HG02885 (cell line): Measurements from ENCODE around the gene AHR.

Source experiments
- ATAC-seq: cut with Tn5 transposase; IDR thresholded peaks from one replicate; pipeline ENCODE4 v1.9.1; 2021; ENCODE audit warnings: mild to moderate bottlenecking; ENCODE audit not compliant: unreplicated experiment, poor library complexity

The AHR gene

DNA sequence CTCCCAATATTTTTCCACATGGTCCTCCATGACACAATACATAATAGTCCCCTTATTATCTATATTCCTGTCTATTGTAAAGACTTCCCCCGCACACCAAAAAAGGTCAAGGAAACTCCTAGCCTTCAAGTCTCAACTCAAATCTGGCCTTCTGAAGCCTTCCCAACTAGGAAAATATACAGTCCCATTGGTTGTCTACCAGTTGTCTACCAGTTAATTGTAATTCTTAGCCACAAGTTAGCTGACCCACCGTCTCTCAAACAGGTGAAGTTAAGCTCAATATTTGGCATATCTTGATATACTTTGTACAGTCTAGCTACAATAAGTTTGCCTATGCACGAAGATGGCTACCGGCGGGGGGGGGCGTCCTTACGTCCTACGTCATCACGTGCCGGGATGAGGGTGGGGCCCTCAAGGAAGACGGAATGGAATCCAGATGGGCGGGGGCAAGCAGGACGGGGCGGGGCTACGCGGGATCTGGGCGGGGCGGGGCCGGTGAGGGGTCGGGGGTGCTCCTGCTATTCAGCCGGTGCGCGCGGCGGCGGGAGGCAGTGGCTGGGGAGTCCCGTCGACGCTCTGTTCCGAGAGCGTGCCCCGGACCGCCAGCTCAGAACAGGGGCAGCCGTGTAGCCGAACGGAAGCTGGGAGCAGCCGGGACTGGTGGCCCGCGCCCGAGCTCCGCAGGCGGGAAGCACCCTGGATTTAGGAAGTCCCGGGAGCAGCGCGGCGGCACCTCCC is at the start of gene AHR:
AHR (plus strand) TSS at position 551 of the 738 bp plus-strand sequence. CDS start 613 bp downstream, outside the sequence.
- peak; percentile 60 for ATAC-seq

DNA sequence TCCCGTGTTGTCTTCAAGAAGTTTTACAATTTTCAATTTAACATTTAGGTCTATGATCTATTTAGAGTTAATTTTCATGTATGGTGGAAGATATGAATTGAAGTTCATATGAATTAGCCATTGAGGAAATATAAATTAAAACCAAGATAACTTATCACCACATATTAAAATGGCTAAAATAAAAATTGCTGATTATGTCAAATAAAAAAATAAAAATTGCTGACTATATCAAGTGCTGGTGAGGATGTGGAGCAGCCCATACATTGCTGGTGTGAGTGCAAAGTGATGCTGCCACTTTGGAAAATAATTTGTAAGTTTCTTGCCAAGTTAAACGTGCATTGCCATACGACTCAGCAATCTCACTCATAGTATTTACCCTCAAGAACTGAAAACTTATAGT is 44.6 kb upstream of the AHR start:
- no peak for ATAC-seq

DNA sequence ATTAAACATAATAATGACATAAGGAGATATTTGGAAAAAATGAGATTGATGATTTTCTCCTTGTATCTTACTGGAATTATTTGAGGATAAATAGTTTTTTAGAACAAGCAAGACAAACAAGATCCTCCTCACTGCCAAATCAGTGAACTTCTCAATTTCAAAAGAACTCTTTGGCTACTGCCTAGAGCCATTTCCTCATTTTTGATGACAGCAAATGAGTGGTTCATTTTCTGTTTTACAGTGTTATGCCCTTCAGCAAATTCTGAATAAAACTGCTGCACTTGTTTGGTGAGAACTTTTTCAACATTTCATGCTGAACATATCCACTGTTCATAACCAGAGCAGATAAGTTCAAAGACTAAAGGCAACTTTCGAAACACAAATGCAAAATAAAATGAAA is 42.5 kb upstream of the AHR start:
- ATAC-seq = no peak

DNA sequence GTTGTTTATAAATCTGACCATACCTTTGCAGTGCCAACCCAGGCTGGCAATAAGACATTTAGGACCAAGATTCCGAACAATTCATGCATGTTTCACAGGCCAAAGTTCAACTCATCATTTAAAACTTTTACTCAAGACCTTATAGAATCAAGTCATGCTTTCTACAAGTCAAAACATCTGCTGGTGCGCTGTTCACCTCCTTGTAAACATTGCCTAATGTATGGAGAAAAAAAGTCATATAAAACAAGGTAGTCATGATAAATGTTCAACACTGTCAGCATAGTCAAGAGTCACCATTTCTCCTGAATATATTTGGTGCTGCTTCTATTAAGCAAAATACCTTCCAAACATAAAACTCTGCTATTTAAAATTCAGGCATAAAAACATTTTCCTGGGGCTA is 42.1 kb upstream of the AHR start:
- ATAC-seq = no peak

DNA sequence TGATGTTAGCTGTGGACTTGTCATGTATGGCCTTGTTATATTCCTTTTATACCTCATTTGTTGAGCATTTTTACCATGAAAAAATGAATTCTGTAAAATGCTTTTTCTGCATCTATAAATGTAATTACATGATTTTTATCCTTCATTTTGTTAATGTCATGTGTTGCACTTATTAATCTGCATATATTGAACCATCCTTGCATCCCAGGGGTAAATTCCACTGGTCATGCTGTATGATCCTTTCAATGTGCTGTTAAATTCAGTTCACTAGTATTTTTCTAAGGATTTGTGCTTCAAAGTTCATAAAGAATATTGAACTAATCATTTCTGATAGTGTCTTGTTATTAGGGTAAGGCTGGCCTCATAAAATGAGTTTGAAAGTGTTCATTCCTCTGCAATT is 31.9 kb upstream of the AHR start:
- no peak for ATAC-seq

DNA sequence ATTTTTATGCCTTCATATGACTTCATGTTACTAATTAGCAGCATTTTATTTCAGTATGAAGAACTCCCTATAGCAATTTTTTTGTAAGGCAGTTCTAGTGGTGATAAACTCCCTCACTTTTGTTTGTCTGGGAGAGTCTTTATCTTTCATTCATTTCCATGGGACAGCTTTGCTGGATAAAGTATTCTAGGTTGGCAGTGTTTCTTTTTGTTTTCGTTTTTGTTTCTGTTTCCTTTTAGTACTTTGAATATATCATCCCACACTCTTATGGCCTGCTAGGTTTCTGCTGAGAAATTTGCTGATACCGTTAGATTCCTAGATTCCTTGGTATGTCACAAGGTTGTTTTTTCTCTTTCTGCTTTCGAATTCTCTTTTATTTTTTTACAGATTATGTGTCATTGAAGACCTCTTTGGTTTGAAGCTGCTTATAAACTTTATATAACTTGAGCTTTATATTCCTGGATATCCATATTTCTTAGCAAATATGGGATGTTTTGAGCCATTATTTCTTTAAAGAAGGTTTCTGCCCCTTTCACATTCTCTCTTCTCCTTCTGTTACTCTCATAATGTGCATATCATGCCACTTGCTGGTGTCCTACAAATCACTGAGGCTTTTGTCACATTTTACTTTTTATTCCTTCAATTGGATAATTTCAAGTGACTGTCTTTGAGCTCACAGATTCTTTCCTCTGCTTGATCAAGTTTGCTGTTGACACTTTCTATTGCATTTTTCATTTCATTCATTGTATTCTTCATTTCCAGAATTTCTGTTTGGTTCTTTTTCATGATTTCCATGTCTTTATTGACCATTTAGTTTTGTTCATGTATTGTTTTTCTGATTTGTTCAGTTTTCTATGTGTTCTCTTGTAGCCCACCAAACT is 28.9 kb upstream of the AHR start:
- ATAC-seq = no peak

DNA sequence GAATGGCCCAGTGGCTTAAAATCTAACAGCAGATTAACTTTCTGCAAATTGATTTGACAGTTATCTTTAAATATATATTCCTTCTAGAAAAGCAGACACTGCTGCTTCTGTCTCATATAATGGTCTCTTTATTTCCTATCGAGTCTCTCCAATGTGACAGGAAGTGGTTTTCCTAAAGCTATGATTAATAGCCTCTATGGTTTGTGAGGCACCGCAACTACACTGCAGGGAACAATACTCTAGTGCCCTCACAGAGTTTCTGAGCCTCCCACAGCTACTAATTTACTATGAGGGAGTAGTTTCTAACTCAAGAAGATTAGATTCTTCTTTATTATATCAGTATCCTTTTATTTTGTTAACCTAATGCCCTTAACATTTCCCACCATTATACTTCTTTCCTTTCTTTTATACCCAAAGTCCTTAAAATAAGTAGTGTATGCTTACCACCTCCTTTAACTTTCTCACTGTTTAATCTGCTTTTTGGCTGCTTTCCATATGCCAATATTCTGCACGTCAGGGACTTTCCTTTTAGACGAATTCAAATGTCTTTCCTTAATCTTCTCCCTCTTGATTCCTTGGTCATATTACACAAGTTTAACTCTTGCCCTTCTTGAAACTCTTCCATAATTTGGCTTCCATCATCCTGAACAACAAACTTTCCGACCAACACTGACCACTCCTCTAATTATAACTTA is 23.8 kb upstream of the AHR start:
- no peak for ATAC-seq

DNA sequence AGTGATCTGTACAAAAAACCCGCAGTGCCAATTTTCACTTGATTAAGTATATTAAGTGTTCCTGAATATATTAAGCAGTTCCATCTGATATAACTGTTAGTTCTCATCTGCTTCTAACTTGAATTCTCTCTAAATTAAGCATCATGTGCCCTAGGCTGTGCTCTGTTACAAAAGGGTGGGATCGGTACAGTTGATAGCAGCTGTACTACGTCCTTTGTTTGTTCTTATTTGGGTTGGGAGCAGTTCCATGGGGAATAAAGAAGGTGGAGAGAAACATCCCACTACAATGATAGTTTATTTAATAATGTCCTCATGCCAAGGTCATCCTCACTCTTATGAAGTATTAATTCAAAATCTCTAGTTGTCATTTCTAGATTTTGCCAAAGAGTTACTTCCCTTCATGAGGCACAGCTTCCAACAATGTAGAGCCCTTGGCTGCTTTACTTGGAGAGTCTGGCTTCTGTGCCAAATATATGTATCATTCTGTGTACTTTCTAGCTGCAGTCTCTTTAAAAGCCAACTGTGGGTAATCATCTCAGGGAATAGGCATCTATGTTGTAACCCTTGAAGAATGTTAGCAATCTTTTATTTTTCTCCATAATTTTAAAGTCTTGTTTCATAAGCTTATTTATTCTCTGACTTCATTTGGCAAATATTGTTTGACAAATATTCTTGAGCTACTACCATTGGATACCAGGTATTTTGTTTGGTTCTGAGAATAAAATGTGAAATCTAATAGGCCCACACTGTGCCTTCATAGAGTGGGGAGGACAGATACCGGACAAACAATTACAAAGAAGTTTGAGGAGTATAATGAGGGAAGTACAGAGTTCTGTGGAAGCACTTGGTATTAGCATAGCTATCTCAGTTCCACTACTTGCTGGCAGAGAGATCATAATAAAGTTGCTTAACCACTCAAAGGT is 22.4 kb upstream of the AHR start:
- ATAC-seq = no peak

DNA sequence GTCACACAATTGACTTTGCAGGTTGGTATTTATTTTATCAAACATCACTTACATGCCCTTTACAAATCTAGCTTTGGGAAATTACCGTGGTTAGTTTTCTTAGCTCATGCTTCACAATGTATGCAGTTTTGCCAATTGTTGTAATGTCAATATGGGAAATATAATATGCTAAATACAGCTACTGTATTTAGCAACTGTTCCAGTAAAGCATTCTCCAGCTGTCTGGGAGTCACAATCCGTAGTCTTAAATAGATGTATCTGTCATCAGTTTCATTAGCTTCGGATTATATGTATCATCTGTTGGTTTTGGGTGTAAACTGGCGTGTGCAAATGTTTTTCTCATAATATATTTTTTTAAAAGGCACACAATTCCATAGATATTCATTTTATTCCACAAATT is 19.4 kb upstream of the AHR start:
- no peak for ATAC-seq

DNA sequence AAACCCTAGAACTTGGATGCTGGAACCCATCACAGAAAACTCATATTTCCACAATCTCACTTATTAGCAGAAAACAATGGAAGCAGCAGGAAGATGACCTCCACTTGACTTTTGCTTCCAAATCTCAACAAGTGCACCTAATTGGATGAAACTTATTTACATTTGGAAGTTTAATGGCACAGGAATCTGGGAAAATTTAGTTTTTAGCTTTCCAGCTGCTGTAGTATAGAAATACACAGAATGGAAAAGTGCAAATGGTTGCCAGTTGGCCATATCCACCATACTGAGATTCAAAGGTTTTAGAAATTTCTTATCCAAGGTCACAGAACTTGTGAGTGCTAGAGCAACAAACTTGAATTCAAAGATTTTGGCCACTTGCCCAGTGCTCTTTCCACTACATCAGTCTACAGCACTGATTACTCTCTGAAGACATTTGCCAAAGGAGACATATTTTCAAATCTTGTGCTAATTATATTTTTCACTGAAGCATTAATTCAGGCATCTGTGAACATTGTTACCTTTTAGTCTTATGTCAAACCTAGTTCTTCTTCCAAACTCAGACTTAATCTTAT is 9.3 kb upstream of the AHR start:
- ATAC-seq = no peak

DNA sequence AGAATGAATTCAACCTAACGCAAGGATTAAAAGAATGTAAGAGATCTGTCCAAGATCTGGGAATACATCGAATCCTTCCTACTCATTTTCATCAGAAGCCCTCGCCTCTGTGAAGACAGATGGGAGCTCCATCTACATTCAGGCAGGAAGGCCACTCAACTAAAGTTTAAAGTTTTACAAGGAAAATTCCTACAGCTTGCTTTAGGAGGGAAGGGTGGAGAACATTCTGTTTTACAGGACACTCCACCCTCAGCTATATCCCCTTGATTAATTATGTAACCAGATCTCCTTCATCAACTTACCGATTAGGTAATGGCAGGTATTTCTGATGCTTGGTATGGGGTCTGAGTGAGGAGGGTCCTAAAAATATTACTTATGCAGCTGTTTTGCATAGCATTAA is 5.6 kb upstream of the AHR start:
- ATAC-seq = no peak

DNA sequence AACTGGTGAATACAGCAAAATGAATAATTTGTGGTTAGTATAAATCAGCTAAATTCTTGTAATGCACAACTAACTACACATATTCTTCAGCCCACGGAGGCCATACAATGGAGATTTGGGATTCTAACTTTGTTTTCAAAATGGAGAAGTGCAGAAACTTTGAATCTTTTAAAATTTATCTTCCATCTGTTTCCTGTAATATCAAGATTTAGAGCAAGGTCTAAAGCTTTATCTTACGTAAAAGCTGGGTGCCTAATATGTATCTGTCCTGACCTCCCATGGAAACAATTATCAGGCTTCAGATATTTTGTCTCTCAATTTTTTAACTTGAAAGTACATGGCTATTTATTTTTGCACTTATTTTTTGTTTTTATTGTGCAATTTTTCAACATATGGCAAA is 5.0 kb upstream of the AHR start:
- ATAC-seq = no peak

DNA sequence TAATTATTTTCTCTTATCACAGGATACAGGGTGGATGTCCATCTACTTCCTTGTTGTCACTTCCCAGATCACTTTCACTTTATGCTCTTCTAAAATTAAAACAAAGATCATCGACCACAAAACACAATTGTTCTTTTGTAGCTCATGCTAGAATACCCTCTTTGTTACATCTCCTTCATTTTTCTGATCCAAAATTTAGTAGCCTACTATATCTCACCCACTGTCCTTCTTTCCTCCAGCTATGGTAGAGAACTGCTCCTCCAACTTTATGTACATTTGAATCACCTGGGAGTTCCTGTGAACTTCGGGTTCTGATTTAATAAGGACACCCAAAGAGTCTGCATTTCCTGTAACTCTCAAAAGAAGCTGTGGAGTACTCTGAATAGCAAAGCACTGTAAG is 1.2 kb upstream of the AHR start:
- no peak for ATAC-seq

DNA sequence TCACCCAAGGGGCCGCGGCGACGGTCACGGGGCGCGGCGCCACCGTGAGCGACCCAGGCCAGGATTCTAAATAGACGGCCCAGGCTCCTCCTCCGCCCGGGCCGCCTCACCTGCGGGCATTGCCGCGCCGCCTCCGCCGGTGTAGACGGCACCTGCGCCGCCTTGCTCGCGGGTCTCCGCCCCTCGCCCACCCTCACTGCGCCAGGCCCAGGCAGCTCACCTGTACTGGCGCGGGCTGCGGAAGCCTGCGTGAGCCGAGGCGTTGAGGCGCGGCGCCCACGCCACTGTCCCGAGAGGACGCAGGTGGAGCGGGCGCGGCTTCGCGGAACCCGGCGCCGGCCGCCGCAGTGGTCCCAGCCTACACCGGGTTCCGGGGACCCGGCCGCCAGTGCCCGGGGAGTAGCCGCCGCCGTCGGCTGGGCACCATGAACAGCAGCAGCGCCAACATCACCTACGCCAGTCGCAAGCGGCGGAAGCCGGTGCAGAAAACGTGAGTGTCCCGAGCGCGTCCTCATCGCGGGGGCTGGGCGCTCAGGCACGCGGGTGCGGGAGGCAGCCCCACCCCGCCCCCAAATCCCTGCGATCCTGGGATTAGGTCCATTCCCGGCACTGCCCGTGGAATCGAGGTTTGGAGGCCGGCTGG is 509 bp downstream of the AHR start:
- ATAC-seq = peak; percentile 35

DNA sequence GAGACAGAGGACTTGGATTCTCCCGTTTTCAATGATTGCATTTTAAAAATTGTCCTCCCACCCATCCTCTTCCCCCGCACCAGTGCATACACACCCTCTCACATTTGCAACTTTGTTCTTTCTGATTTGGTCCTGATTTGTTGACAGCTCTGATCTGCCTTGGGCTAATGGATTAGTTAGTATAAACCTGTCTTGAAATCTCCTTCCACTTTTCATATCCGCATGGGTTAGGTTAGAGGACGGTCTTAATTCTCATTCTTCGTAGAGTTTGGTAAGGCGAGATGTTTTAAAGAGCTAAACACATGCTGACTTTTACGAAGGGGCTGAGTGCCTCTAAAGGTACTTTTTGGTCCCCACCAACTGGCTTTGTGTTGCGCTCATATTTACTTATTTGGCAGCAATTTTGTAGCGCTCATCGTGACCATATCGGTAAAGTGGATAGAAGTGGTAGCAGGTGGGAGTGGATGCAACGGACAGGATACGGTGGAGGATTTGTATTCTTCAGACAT is 1.1 kb downstream of the AHR start:
- peak; percentile 6 for ATAC-seq

DNA sequence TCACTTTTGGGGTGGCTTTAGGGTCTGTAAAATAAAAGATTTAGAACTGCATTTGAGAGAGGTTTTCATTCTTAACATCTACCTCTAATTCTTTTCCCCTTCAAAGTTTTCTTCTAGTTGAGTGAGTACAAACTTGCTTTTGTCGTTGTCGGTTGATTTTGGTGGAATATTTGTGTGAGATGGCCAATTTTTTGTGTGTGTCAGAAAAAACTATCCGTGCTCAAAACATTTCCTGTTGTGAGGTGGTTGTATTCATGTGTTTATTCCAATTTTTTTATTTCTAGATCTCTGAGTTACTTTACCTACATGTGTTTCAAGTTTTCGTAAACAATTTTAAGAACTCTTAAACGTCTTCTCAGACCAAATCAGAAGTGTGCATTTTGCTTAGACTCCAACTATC is 1.6 kb downstream of the AHR start:
- ATAC-seq = no peak

DNA sequence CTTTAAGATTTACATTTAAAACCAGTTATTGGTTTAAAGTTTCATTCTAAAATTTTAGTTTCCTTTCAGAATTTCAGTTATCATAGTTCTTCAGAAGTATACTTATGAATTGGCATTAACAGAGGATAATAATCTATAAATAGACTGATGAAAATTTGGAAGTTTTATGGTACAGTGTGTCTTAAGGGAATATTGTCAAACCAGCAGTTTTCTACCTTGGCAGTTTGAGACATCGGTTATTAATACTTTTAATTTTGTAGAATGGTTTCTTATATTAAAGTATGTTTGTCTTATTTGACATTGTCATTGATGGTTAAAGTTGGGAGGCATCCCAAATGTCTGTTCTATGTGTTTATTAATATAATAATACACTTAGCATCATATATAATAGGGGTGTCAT is 2.0 kb downstream of the AHR start:
- ATAC-seq = no peak

DNA sequence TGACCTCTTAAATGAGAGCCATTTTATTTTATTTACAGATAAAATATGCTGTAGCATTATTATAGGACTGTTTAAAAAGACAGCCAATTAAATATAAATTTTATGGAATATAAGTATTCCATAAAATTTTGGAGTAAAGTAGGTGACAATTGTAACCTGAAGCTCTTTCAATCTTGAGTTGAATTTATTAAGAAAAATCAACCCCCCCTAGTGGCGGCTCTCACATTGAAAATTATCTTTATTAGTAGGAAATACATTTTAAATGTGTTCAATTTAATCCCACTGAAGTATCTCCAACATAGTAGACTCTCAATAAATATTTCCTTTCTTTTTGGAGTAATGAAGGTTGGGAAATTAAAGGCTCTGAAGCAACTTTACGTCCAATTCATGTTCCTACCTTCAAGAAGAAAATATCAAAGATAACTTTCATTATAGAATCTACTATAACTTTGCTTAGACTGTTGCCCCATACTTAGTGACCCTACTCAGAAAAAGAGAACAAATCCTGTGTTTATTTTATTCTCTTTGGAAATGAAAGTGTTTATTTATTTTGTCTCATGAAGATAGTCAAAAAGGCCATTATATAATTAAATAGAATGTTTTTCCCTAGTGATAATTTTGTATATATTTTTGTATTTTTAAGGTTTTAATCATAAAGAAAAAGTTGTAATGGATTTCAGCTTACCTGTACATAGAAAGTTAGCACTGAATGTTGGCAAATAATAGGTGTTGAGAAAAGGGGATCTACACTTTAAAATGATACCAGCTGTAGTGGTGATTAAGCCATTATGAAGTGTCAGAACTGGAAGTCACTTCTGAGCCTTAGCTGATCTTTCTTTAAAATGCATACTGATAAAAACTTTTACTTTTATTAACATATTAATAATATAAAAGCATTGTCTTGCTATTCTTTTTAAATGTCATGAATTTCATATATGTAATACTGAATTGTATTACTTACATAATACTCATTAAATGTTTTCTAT is 3.3 kb downstream of the AHR start:
- no peak for ATAC-seq
